Measurements from ENCODE around the gene CCT4. TPM values are rescaled to one million over a fixed set of nuclear protein-coding genes. Genes with fewer than 3 reads are reported as not detected.
A peak's percentile ranks its signal among the peaks of the same experiment; 100 is the strongest.

Gene CCT4
- total RNA-seq, 2 experiments from 2014 or later: 196 to 232 TPM

GRCh38 chr2:61910603-61911002 is 22.1 kb upstream of the CCT4 start:
- BruUV-seq (replicated peaks): no TSS peak
- Histone ChIP-seq H4K20me1 (ENCODE audit: insufficient read depth, low read length) (no peaks in the 10 kb centered on the region), H3K79me2 (ENCODE audit: insufficient read depth, low read depth, low read length) (peaks cover 9% of the 10 kb centered on the region; the same call in 1 of the 2 replicates), H3K9me3 (ENCODE audit: low read length) (no peaks in the 10 kb centered on the region), H3K36me3 (ENCODE audit: insufficient read depth, low read length) (no peaks in the 10 kb centered on the region), H3K4me1 (ENCODE audit: insufficient read depth, low read length, poor library complexity, severe bottlenecking) (peaks cover 4% of the 10 kb centered on the region), H3K4me2 (ENCODE audit: low read length) (no peak overlapping the region), H3K9me2 (ENCODE audit: insufficient read depth, low read length) (no peaks in the 10 kb centered on the region), H3K4me3 (ENCODE audit: low read depth, low read length, poor library complexity, severe bottlenecking) (no peak overlapping the region), H3K27ac (ENCODE audit: low read depth, low read length, poor library complexity, severe bottlenecking) (no peak overlapping the region), H2AFZ (ENCODE audit: low read length) (no peak overlapping the region)
- peak; percentile 15 for DNase-seq (ENCODE audit: low spot score)
- ChIA-PET CTCF (ENCODE audit: unreplicated experiment) (no interaction called here), POLR2A (no interaction called here)
- intact Hi-C loops (cut with micrococcal nuclease; ENCODE audit: unreplicated experiment): loop anchor here (10.0 kb wide), 1 partner anchor 284 kb away; the partner anchor contains the start of gene B3GNT2
- TF ChIP-seq EZH2phosphoT487 (IDR thresholded peaks at IDR 0.05; ENCODE audit: borderline replicate concordance, low read depth, low read length) (no peak), CTCF (conservative IDR thresholded peaks at IDR 0.05; ENCODE audit: low read length) (peak; percentile 68; the same call in 1 of the 2 replicates)

- H3K9me3 ChIP-seq (ENCODE audit: low read length): no peaks in the 10 kb centered on the region
- no peak overlapping the region for H3K27ac ChIP-seq (ENCODE audit: low read depth, low read length, poor library complexity, severe bottlenecking)
- H3K4me2 ChIP-seq (ENCODE audit: low read length): no peak overlapping the region
- no TSS peak for BruUV-seq (replicated peaks)
- peaks cover 9% of the 10 kb centered on the region; the same call in 1 of the 2 replicates for H3K79me2 ChIP-seq (ENCODE audit: insufficient read depth, low read depth, low read length)
- no peaks in the 10 kb centered on the region for H4K20me1 ChIP-seq (ENCODE audit: insufficient read depth, low read length)
- no peak overlapping the region for H2AFZ ChIP-seq (ENCODE audit: low read length)
- CTCF ChIA-PET (ENCODE audit: unreplicated experiment): no interaction called here
- no peak for DNase-seq (ENCODE audit: low spot score)
- intact Hi-C loops (cut with micrococcal nuclease; ENCODE audit: unreplicated experiment): no loop called here
- H3K9me2 ChIP-seq (ENCODE audit: insufficient read depth, low read length): no peaks in the 10 kb centered on the region
- TF ChIP-seq EZH2phosphoT487 (IDR thresholded peaks at IDR 0.05; ENCODE audit: borderline replicate concordance, low read depth, low read length) (no peak), CTCF (conservative IDR thresholded peaks at IDR 0.05; ENCODE audit: low read length) (no peak)
- peaks cover 12% of the 10 kb centered on the region for H3K4me1 ChIP-seq (ENCODE audit: insufficient read depth, low read length, poor library complexity, severe bottlenecking)
- no peak overlapping the region for H3K4me3 ChIP-seq (ENCODE audit: low read depth, low read length, poor library complexity, severe bottlenecking)
- H3K36me3 ChIP-seq (ENCODE audit: insufficient read depth, low read length): no peaks in the 10 kb centered on the region
- POLR2A ChIA-PET: no interaction called here
These were observed 20.7 kb upstream of the CCT4 start for GRCh38 chr2:61909116-61909515.

- H3K9me2 ChIP-seq (ENCODE audit: insufficient read depth, low read length): no peaks in the 10 kb centered on the region
- no peak for TF ChIP-seq EZH2phosphoT487 (IDR thresholded peaks at IDR 0.05; ENCODE audit: borderline replicate concordance, low read depth, low read length)
- no peak for TF ChIP-seq CTCF (conservative IDR thresholded peaks at IDR 0.05; ENCODE audit: low read length)
- POLR2A ChIA-PET: interaction anchor here (0.6 kb wide), 1 partner anchor 60 kb away, joined by 3 read pairs; no protein-coding TSS in a partner anchor
- H3K27ac ChIP-seq (ENCODE audit: low read depth, low read length, poor library complexity, severe bottlenecking): no peak overlapping the region
- peak overlapping the region; percentile 87 for H3K4me3 ChIP-seq (ENCODE audit: low read depth, low read length, poor library complexity, severe bottlenecking)
- H3K79me2 ChIP-seq (ENCODE audit: insufficient read depth, low read depth, low read length): peaks cover 9% of the 10 kb centered on the region; the same call in 1 of the 2 replicates
- no peaks in the 10 kb centered on the region for H3K36me3 ChIP-seq (ENCODE audit: insufficient read depth, low read length)
- H4K20me1 ChIP-seq (ENCODE audit: insufficient read depth, low read length): no peaks in the 10 kb centered on the region
- CTCF ChIA-PET (ENCODE audit: unreplicated experiment): interaction anchor here (0.6 kb wide), 1 partner anchor 8 kb away, joined by 3 read pairs; no protein-coding TSS in a partner anchor
- DNase-seq (ENCODE audit: low spot score): no peak
- no TSS peak for BruUV-seq (replicated peaks)
- peak overlapping the region; percentile 89 for H3K4me2 ChIP-seq (ENCODE audit: low read length)
- H3K9me3 ChIP-seq (ENCODE audit: low read length): no peaks in the 10 kb centered on the region
- intact Hi-C loops (cut with micrococcal nuclease; ENCODE audit: unreplicated experiment): no loop called here
- peak overlapping the region; percentile 98 for H2AFZ ChIP-seq (ENCODE audit: low read length)
- H3K4me1 ChIP-seq (ENCODE audit: insufficient read depth, low read length, poor library complexity, severe bottlenecking): peaks cover 12% of the 10 kb centered on the region
These were observed 17.7 kb upstream of the CCT4 start for GRCh38 chr2:61906186-61906470.
